Activated CD4-positive, alpha-beta T cell treated with anti-CD3 and anti-CD28 coated beads for 24 hours (primary cell): Measurements from ENCODE around the gene IFI27L1.
"Not testable (repeated sequence)": the region's sequence is repeated elsewhere in the genome, so short reads cannot be mapped to it uniquely, and the experiment has no call there.

ENCODE experiments used
- DNase-seq, 2 donors: peaks; one replicate each; pipeline ENCODE4 v3.0.0-alpha.2; 2020; ENCODE audit warnings: low read depth in 2 of 2

Gene IFI27L1

GRCh38 chr14:94048691-94049624 is 32.2 kb upstream of the IFI27L1 start:
- no peak for DNase-seq

GRCh38 chr14:94049625-94050023 is 31.5 kb upstream of the IFI27L1 start:
- DNase-seq = no peak

- DNase-seq = no peak
These were observed 30.8 kb upstream of the IFI27L1 start for GRCh38 chr14:94050231-94050880.

- DNase-seq = no peak
These were observed 30.0 kb upstream of the IFI27L1 start for GRCh38 chr14:94051115-94051514.

GRCh38 chr14:94051779-94052178 is 29.3 kb upstream of the IFI27L1 start:
- DNase-seq = no peak

- DNase-seq = no peak
These were observed 28.9 kb upstream of the IFI27L1 start for GRCh38 chr14:94052199-94052598.

- DNase-seq = no peak
These were observed 28.4 kb upstream of the IFI27L1 start for GRCh38 chr14:94052662-94053061.

GRCh38 chr14:94054401-94054800 is 26.7 kb upstream of the IFI27L1 start:
- DNase-seq = no peak

GRCh38 chr14:94054936-94055335 is 26.2 kb upstream of the IFI27L1 start:
- DNase-seq = no peak

GRCh38 chr14:94056579-94057308 is 24.4 kb upstream of the IFI27L1 start:
- no peak for DNase-seq

- DNase-seq = no peak
These were observed 22.9 kb upstream of the IFI27L1 start for GRCh38 chr14:94058128-94058673.

GRCh38 chr14:94058674-94059138 is 22.4 kb upstream of the IFI27L1 start:
- no peak for DNase-seq

GRCh38 chr14:94059998-94060397 is 21.1 kb upstream of the IFI27L1 start:
- DNase-seq = no peak

GRCh38 chr14:94062344-94062940 is 18.7 kb upstream of the IFI27L1 start:
- no peak for DNase-seq

- DNase-seq = no peak
These were observed 14.9 kb upstream of the IFI27L1 start for GRCh38 chr14:94066089-94066676.

GRCh38 chr14:94072076-94072475 is 9.0 kb upstream of the IFI27L1 start:
- not testable (repeated sequence) for DNase-seq

- no peak for DNase-seq
These were observed 6.6 kb upstream of the IFI27L1 start for GRCh38 chr14:94074534-94074933.

- DNase-seq = no peak
These were observed 6.1 kb upstream of the IFI27L1 start for GRCh38 chr14:94075008-94075407.

- no peak for DNase-seq
These were observed 3.8 kb upstream of the IFI27L1 start for GRCh38 chr14:94077111-94077821.

GRCh38 chr14:94077823-94078222 is 3.3 kb upstream of the IFI27L1 start:
- DNase-seq = no peak
